Measurements from ENCODE around the gene IQGAP2. TPM values are rescaled to one million over a fixed set of nuclear protein-coding genes. Genes with fewer than 3 reads are reported as not detected.

IQGAP2 gene
- total and polyA plus RNA-seq, 3 donors from 2014 or later: 33.5 to 78.6 (median 60.2) TPM

GRCh38 chr5:76695346-76695745, 292.3 kb downstream of the IQGAP2 start:
- DNase-seq: no peak
- Histone ChIP-seq H3K36me3 (ENCODE audit: low read depth, missing control alignments) (no peaks in the 10 kb centered on the region), H3K9me3 (no peaks in the 10 kb centered on the region), H3K27me3 (no peaks in the 10 kb centered on the region), H3K27ac (no peak overlapping the region), H3K4me3 (no peak overlapping the region), H3K4me1 (peaks cover 5% of the 10 kb centered on the region)
- 90% methylated on average over 6 of the region's 6 CpGs for WGBS, 2 donors
- no peak for TF ChIP-seq POLR2A (IDR thresholded peaks at IDR 0.05)
- TF ChIP-seq CTCF (IDR thresholded peaks at IDR 0.05): no peak
- intact Hi-C loops (cut with DNase I; ENCODE audit: low total_unique reads): no loop called here

- no peaks in the 10 kb centered on the region for H3K36me3 ChIP-seq (ENCODE audit: low read depth, missing control alignments)
- no peak for DNase-seq
- no peak overlapping the region for H3K4me3 ChIP-seq
- peaks cover 3% of the 10 kb centered on the region for H3K4me1 ChIP-seq
- 83 to 90% methylated on average over 1 of the region's 1 CpG for WGBS, 2 donors
- TF ChIP-seq CTCF (IDR thresholded peaks at IDR 0.05) (no peak), POLR2A (IDR thresholded peaks at IDR 0.05) (no peak)
- no peaks in the 10 kb centered on the region for H3K9me3 ChIP-seq
- intact Hi-C loops (cut with DNase I; ENCODE audit: low total_unique reads): no loop called here
- H3K27ac ChIP-seq: no peak overlapping the region
- H3K27me3 ChIP-seq: no peaks in the 10 kb centered on the region
These were observed 293.2 kb downstream of the IQGAP2 start for GRCh38 chr5:76696251-76696650.

- Histone ChIP-seq H3K27ac (no peak overlapping the region), H3K9me3 (no peaks in the 10 kb centered on the region), H3K4me3 (no peak overlapping the region), H3K4me1 (no peaks in the 10 kb centered on the region), H3K27me3 (no peaks in the 10 kb centered on the region), H3K36me3 (ENCODE audit: low read depth, missing control alignments) (no peaks in the 10 kb centered on the region)
- WGBS, 2 donors: 93 to 98% methylated on average over 5 of the region's 5 CpGs
- intact Hi-C loops (cut with DNase I; ENCODE audit: low total_unique reads): no loop called here
- TF ChIP-seq CTCF (IDR thresholded peaks at IDR 0.05): no peak
- no peak for TF ChIP-seq POLR2A (IDR thresholded peaks at IDR 0.05)
- DNase-seq: no peak
These were observed 294.6 kb downstream of the IQGAP2 start for GRCh38 chr5:76697670-76698069.

- no peak for DNase-seq
- H3K36me3 ChIP-seq (ENCODE audit: low read depth, missing control alignments): no peaks in the 10 kb centered on the region
- H3K27ac ChIP-seq: no peak overlapping the region
- no peak overlapping the region for H3K4me3 ChIP-seq
- H3K27me3 ChIP-seq: no peaks in the 10 kb centered on the region
- H3K4me1 ChIP-seq: no peaks in the 10 kb centered on the region
- 84 to 96% methylated on average over 2 of the region's 2 CpGs for WGBS, 2 donors
- intact Hi-C loops (cut with DNase I; ENCODE audit: low total_unique reads): no loop called here
- H3K9me3 ChIP-seq: no peaks in the 10 kb centered on the region
- TF ChIP-seq CTCF (IDR thresholded peaks at IDR 0.05) (no peak), POLR2A (IDR thresholded peaks at IDR 0.05) (no peak)
These were observed 297.5 kb downstream of the IQGAP2 start for GRCh38 chr5:76700571-76700970.

GRCh38 chr5:76701298-76701697, 298.2 kb downstream of the IQGAP2 start:
- DNase-seq: no peak
- H3K9me3 ChIP-seq: no peaks in the 10 kb centered on the region

More at GRCh38 chr5:76701298-76701697, 298.2 kb downstream of the IQGAP2 start:
- no peak overlapping the region for H3K4me3 ChIP-seq
- no peak overlapping the region for H3K27ac ChIP-seq
- H3K4me1 ChIP-seq: no peaks in the 10 kb centered on the region
- no peaks in the 10 kb centered on the region for H3K36me3 ChIP-seq (ENCODE audit: low read depth, missing control alignments)
- no peak for TF ChIP-seq POLR2A (IDR thresholded peaks at IDR 0.05)
- intact Hi-C loops (cut with DNase I; ENCODE audit: low total_unique reads): no loop called here
- no peaks in the 10 kb centered on the region for H3K27me3 ChIP-seq
- WGBS, 2 donors: 73 to 85% methylated on average over 2 of the region's 2 CpGs

Measured in testis (tissue), 3 donors.